GM10248 (cell line): Measurements from ENCODE around the gene SYNPO2.

Experiments
- CTCF ChIA-PET: fragments of 300-600 bp; sonication (Branson Sonifier 250); formaldehyde crosslinking; extraction: SDS; loops from one replicate; lab custom pipeline; 2021; ENCODE audit warnings: antibody characterized with exemption; lab: Yijun Ruan, JAX
- POLR2A ChIA-PET: fragments of 350-650 bp; sonication (Branson Sonifier 250); formaldehyde crosslinking; extraction: SDS; loops from one replicate; lab custom pipeline; 2020; ENCODE audit warnings: antibody characterized with exemption; lab: Yijun Ruan, JAX
- DNase-seq: peaks from one replicate; pipeline ENCODE4 v3.0.0; 2012; ENCODE audit errors: extremely low spot score
- TF ChIP-seq, protein P1 (sequence below): IDR thresholded peaks from 2 replicates; pipeline ENCODE4 v1.5.1; 2012; ENCODE audit warnings: mild to moderate bottlenecking, low read depth; ENCODE audit errors: extremely low read depth, missing control alignments, control extremely low read depth

Gene SYNPO2

DNA sequence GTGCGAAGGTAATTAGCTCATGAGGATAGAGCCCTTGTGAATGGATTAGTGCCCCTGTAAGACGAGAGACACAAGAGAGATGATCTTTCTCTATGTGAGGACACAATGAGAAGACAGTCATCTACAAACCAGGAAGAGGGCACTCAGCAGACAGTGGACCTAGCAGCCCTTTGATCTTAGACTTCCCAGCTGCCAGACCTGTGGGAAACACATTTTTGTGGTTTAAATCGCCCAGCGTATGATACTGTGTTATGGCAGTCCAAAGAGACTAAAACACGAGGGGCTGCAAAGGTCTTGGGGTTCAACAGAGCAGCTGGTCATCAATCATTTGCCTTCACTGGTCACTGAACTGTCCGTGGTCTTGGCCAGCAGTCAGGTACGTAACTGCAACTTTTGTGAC is 9.2 kb upstream of the SYNPO2 start:
- TF ChIP-seq, protein P1, sequence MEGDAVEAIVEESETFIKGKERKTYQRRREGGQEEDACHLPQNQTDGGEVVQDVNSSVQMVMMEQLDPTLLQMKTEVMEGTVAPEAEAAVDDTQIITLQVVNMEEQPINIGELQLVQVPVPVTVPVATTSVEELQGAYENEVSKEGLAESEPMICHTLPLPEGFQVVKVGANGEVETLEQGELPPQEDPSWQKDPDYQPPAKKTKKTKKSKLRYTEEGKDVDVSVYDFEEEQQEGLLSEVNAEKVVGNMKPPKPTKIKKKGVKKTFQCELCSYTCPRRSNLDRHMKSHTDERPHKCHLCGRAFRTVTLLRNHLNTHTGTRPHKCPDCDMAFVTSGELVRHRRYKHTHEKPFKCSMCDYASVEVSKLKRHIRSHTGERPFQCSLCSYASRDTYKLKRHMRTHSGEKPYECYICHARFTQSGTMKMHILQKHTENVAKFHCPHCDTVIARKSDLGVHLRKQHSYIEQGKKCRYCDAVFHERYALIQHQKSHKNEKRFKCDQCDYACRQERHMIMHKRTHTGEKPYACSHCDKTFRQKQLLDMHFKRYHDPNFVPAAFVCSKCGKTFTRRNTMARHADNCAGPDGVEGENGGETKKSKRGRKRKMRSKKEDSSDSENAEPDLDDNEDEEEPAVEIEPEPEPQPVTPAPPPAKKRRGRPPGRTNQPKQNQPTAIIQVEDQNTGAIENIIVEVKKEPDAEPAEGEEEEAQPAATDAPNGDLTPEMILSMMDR, result no peak
- no peak for DNase-seq
- ChIA-PET POLR2A (no interaction called here), CTCF (interaction anchor here (3.1 kb wide), 1 partner anchor 12 kb away, joined by 12 read pairs; no protein-coding TSS in a partner anchor)

DNA sequence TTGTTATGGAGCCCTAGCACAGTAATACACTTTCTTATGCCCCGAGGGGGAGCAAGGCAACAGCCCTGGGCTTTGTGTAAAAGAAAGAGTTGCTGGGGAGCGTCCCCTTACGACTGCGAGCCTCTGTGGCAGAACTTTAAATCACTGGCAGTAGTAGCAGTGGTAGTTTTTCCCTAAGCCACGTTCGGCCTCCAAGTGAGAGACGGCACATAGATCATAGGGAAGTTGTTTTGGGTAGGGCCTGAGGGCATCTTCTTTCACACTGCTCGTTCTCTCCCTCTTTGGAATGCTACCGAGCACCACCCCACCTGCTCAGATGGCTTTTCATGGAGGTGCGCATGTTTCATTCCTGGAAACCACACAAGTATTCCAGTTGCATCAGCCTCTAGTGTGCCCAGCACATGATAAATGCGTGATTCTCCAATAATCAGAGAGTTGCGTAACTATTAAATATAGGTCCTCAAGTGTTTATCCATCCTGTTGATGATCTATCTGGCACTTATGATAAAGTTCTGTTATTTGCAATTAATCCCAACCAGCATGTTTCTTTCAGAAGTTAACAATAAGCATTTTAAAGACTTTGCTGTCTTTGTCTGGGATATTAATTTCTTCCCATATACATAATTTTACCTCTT is 7.0 kb upstream of the SYNPO2 start:
- POLR2A ChIA-PET, result no interaction called here
- CTCF ChIA-PET, result no interaction called here
- DNase-seq, result no peak
- TF ChIP-seq, protein P1, result no peak

DNA sequence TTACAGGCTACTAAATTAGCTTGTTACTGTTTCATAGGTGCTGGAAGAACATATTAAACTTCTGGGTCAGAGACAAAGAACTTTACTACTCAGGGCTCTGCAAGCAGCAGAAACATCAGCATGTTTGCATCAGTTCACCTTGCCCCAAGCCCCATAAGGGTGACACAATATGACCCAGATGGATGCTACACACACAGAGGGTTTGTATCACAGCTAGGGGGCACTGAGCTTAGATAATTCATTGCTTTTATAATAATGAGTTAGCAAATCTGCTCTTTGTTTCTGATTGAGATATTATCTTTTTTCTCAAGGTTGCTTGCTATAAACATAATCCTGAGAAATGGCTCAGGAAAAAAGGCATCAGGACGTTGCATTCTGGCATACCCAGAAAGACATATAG is 4.8 kb upstream of the SYNPO2 start:
- DNase-seq, result no peak
- POLR2A ChIA-PET, result no interaction called here
- TF ChIP-seq, protein P1, result peak; percentile 25
- CTCF ChIA-PET, result interaction anchor here (1.0 to 1.3 kb wide), 3 partner anchors 10 to 20 kb away, joined by 3 to 4 read pairs (median 4); no protein-coding TSS in a partner anchor

DNA sequence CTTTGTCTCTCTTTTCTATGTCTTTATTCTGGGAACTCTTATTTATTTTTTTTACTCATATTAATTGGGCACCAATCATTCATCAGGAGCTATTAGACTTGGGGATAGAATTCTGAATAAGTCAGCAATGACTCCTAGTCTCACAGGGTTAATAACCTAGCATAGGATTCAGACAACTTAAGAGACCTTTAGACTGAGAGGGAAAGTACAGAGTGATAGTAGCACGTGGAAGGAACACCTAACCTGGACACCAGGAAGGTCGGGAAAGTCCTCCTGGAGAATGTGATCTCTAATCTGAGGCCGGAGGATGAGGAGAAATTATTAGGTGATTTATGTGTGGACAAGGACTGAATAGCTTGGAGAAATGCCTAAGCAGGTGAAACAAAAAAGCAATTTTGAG is 3.9 kb upstream of the SYNPO2 start:
- ChIA-PET CTCF (interaction anchor here (1.0 to 1.5 kb wide), 2 partner anchors 15 to 26 kb away, joined by 3 read pairs; no protein-coding TSS in a partner anchor), POLR2A (no interaction called here)
- DNase-seq, result no peak
- TF ChIP-seq, protein P1, result no peak

DNA sequence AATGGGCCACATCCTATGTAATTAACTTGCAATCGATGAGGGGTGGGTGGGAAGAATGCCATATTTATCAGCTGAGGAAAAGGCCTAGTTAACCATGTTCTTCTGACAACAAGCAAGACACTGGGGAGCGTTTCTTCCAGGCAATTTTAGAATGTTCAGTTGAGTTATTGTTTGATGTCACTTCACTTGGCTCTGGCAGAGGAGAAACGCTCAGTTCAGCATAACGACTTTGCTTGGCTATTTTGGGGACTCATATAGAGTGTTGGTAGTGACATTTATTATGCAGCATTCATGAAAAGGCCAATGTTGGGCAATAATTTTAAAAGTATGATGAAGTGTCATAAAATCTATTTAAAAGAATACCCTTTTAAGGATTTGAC is 648 bp downstream of the SYNPO2 start:
- POLR2A ChIA-PET, result no interaction called here
- CTCF ChIA-PET, result interaction anchor here (1.0 to 4.6 kb wide), 7 partner anchors 17 to 173 kb away, joined by 3 to 34 read pairs (median 5); no protein-coding TSS in a partner anchor
- TF ChIP-seq, protein P1, result no peak
- DNase-seq, result no peak

DNA sequence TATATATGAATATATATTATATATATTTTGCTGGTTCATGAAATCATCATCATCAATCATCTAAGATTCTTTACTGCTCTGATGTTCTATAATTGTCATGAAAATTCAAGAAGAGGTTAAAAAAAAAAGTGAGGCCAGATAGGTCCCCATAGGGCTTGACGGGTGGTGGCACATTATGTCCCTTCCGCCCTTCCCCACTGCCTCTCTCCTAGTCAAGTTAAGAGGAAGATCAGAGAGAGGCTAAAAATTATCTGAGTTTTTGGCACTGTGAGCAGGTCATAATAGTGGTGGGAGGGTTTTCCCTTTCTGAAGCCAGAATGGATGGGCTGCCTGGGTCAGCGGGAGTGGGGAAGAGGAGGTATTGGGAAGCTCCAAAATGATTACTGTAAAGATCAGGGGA is 5.4 kb downstream of the SYNPO2 start:
- CTCF ChIA-PET, result interaction anchor here (1.6 kb wide), 1 partner anchor 122 kb away, joined by 4 read pairs; no protein-coding TSS in a partner anchor
- TF ChIP-seq, protein P1, result no peak
- POLR2A ChIA-PET, result no interaction called here
- DNase-seq, result no peak
